GM12874 (cell line): ENCODE measurements around the gene CNKSR2.

Experiments used
- CTCF ChIP-seq: IDR thresholded peaks from 2 replicates; pipeline ENCODE4 v1.5.1; 2011; ENCODE audit warnings: low read depth, mild to moderate bottlenecking, control low read depth, low read length, moderate library complexity; ENCODE audit not compliant: insufficient read depth

Gene CNKSR2

DNA sequence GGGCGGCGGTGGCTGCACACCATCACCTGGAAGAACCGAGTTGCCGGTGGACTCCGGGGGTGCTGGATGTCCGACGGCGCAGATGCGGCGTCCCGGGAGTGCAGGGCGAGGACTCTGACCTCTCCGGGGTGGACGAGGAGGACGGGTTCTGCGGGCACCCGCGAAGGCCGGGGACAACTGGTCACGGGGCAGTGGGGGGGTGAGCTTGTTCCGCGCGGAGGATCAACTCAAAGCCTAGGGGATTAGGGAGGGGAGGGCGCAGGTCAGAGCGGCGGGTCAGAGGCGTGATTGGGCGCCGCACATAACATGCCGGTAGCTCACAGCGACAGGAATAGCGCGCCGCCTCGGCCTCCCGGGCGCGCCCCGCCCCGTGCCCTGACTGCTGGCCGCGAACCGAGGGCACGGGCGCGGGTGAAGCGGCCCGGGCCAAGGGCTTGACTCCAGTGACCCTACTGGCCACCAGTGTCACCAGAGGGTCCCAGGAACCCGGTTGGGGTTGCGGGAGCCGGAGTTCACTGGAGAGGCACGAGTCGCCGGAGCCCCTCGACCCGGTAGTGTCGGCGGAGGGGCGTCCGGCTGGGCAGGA is 284.0 kb downstream of the CNKSR2 start, which contains the start of gene KLHL34:
Gene KLHL34, minus strand, starts transcription at position 179 of the 586 bp plus-strand sequence. CDS start 542 bp downstream, outside the sequence.
- TF ChIP-seq CTCF = no peak

GRCh38 chrX:21658746-21659145 is 284.5 kb downstream of the CNKSR2 start:
- TF ChIP-seq CTCF = no peak

DNA sequence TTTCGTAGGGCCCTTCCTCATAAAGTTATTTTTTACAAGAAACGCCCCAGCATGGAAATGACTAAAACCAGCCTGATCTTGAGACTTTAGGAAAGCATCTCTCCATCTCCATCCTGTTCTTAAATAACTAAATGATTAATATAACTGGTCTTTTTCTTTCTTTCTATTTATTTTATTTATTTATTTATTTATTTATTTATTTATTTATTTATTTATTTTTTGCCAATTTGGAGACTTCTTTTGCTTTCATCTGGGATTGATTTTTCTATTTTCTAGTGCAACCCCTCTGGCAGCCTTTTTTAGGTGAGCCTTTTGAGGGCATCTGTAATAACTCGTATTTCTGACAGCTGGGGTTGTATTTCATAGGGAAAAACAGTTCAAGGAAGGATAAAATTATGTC is 285.1 kb downstream of the CNKSR2 start:
- TF ChIP-seq CTCF = no peak

GRCh38 chrX:21660156-21660555 is 285.9 kb downstream of the CNKSR2 start:
- no peak for TF ChIP-seq CTCF

- TF ChIP-seq CTCF = no peak
Observed at GRCh38 chrX:21661316-21661715, 287.1 kb downstream of the CNKSR2 start.

- TF ChIP-seq CTCF = no peak
Observed at GRCh38 chrX:21662761-21663160, 288.5 kb downstream of the CNKSR2 start.

DNA sequence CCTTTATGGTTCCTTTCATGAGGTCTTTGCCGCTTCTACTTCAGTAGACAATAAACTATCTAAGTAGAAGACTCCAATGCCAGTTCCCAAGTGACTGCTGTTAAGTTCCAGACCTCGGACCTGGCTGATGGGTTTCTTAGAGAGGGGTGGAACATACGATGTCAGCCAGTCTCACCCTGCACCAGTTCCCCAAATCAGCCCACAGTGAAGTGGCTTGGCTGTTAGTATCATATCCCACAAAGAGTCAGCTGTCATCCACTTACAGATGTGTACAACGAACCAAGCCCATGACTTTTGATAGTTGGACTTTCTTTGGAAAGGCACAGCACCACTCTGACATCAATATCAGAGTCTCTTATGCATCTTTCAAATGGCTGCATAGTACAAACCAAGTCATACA is 292.0 kb downstream of the CNKSR2 start:
- TF ChIP-seq CTCF = no peak
